ENCODE results near the gene PARD3.

DNA sequence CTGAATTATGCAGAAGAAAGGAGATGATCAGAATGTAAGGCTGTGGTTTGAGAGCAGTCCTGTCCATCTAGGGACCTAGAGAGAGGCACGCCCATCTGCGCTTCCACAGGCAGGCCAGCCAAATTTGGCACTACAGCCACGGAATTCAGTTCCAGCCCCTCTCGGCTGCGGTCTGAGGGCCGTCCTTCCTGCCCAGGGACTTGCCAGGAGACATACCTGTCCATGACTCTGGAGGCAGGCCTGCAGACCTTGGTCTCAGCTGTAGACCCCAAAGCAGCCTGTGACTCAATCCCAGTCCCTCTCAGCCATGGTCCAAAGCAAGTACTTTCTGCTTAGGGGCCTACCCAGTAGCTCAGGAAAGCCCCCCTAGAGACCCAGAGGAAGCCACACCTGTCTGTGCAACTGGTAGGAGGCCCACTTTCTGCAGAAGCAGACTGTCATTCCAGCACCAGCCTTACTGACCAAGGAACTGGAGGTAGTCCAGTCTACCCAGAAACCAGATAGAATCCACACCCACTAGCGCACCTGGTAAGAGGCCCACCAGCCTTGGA lies 720.9 kb downstream of the PARD3 start:
- TF ChIP-seq, protein P1, sequence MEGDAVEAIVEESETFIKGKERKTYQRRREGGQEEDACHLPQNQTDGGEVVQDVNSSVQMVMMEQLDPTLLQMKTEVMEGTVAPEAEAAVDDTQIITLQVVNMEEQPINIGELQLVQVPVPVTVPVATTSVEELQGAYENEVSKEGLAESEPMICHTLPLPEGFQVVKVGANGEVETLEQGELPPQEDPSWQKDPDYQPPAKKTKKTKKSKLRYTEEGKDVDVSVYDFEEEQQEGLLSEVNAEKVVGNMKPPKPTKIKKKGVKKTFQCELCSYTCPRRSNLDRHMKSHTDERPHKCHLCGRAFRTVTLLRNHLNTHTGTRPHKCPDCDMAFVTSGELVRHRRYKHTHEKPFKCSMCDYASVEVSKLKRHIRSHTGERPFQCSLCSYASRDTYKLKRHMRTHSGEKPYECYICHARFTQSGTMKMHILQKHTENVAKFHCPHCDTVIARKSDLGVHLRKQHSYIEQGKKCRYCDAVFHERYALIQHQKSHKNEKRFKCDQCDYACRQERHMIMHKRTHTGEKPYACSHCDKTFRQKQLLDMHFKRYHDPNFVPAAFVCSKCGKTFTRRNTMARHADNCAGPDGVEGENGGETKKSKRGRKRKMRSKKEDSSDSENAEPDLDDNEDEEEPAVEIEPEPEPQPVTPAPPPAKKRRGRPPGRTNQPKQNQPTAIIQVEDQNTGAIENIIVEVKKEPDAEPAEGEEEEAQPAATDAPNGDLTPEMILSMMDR (IDR thresholded peaks at IDR 0.05), result no peak
- no peak for TF ChIP-seq POLR2AphosphoS5 (IDR thresholded peaks at IDR 0.05)
